NT2/D1 (cell line): ENCODE measurements around the gene PRKD3.

Experiments
- SUZ12 ChIP-seq: IDR thresholded peaks from 2 replicates; pipeline ENCODE4 v1.6.1; 2011; ENCODE audit not compliant: insufficient read length, insufficient read depth; ENCODE audit errors: extremely low read depth
- YY1 ChIP-seq: IDR thresholded peaks from 2 replicates; pipeline ENCODE4 v1.6.1; 2011; ENCODE audit not compliant: insufficient read length, insufficient read depth

GRCh38 chr2:37333256-37333655 lies 8.6 kb upstream of the PRKD3 start:
- TF ChIP-seq SUZ12: no peak
- TF ChIP-seq YY1: no peak
